ENCODE results near the gene SH3PXD2A.

- TF ChIP-seq CTCF (IDR thresholded peaks at IDR 0.05) (no peak), POLR2A (IDR thresholded peaks at IDR 0.05) (no peak), POLR2AphosphoS5 (IDR thresholded peaks at IDR 0.05; ENCODE audit: insufficient read depth in 1 of 2, low read depth in 1 of 2) (no peak)
These were observed 31.6 kb downstream of the SH3PXD2A start for GRCh38 chr10:103823706-103824272.
